WTC11 (cell line): ENCODE data around the gene MSANTD1.

ENCODE experiments used
- CTCF ChIP-seq: fragments of 200-600 bp; IDR thresholded peaks from 2 replicates; pipeline ENCODE4 v1.8.0; 2022; ENCODE audit warnings: antibody characterized with exemption
- MAX ChIP-seq: sonication (generic); formaldehyde crosslinking; IDR thresholded peaks from 2 replicates; pipeline ENCODE4 v1.8.0; 2022; ENCODE audit warnings: mild to moderate bottlenecking, missing genetic modification reagents
- TEAD4 ChIP-seq: sonication (generic); formaldehyde crosslinking; IDR thresholded peaks from 2 replicates; pipeline ENCODE4 v1.8.0; 2022; ENCODE audit warnings: mild to moderate bottlenecking, missing genetic modification reagents
- ZBTB21 ChIP-seq: sonication (generic); formaldehyde crosslinking; IDR thresholded peaks from 2 replicates; pipeline ENCODE4 v1.8.1; 2023; ENCODE audit warnings: mild to moderate bottlenecking, missing genetic modification reagents, borderline replicate concordance

DNA sequence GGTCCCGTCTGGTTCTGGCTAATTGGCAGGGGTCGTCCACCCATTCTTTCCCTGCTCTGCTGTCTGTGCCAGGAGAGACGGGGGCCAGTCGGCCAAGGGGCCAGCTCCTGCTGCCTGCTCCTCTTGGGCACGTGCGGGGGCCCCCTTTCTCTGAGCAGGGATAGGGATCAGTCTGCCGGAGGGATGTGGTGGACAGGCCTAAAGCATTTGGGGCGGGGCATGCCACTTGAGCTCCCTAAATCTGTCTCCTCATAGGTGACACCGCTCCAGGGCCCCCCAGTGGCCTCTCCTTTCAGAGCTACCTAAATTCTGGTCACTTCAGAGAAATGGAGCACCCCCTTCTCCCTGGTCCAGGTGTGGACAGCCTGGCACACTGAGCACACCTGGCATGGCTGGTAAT, 4.2 kb upstream of the MSANTD1 start:
- TF ChIP-seq MAX (CRISPR knock-in tag) = no peak
- TF ChIP-seq CTCF = no peak
- no peak for TF ChIP-seq TEAD4
- no peak for TF ChIP-seq ZBTB21 (CRISPR knock-in tag)
